Lower lobe of right lung (tissue), 2 donors: ENCODE measurements around the gene CA10. TPM values are rescaled to one million over a fixed set of nuclear protein-coding genes. Genes with fewer than 3 reads are reported as not detected.

Experiments used
- ATAC-seq, 2 donors: fragments of 200-7000 bp; cut with Tn5 transposase; one replicate each; pipeline ENCODE4 v1.9.1; 2020 to 2022; ENCODE audit warnings: mild to moderate bottlenecking in 2 of 2, moderate library complexity in 2 of 2
- DNase-seq: peaks from one replicate; pipeline ENCODE4 v3.0.0-alpha.2; 2020
- H3K27ac ChIP-seq: fragments of 200-600 bp; one replicate; pipeline ENCODE4 v1.8.0; 2022
- H3K27me3 ChIP-seq: fragments of 200-600 bp; one replicate; pipeline ENCODE4 v1.8.0; 2022; ENCODE audit warnings: low read depth
- H3K36me3 ChIP-seq: fragments of 200-600 bp; one replicate; pipeline ENCODE4 v1.8.0; 2022; ENCODE audit warnings: mild to moderate bottlenecking
- H3K4me1 ChIP-seq: fragments of 200-600 bp; one replicate; pipeline ENCODE4 v1.8.0; 2022
- H3K4me3 ChIP-seq: fragments of 200-600 bp; one replicate; pipeline ENCODE4 v1.8.0; 2022; ENCODE audit warnings: mild to moderate bottlenecking
- H3K9me3 ChIP-seq: fragments of 200-600 bp; one replicate; pipeline ENCODE4 v1.8.0; 2022
- CTCF ChIP-seq: fragments of 200-600 bp; IDR thresholded peaks from one replicate; pipeline ENCODE4 v1.8.0; 2022; ENCODE audit warnings: antibody characterized with exemption, mild to moderate bottlenecking
- intact Hi-C: fragments of 100-400 bp; cut with DNase I; formaldehyde crosslinking; loops from one replicate; pipeline ENCODE4 v1.11.0; 2022
- total RNA-seq: library from RNA; stranded (reverse); fragmentation: NEBNext Ultra II Directional; extraction: Animal tissue kit (Norgen Biotek cat#: 25700); gene quantifications from one replicate; pipeline ENCODE4 v1.2.1, GENCODE V29; 2021
- donor health status: DM: no; HTN: yes; CAD: no; lungs with severe emphysema.

CA10 gene
- total RNA-seq, 1 donor from 2014 or later: not detected

GRCh38 chr17:52035336-52035915, 123.1 kb downstream of the CA10 start:
- intact Hi-C loops: no loop called here
- Histone ChIP-seq H3K36me3 (no peaks in the 10 kb centered on the region), H3K27me3 (no peaks in the 10 kb centered on the region), H3K4me1 (no peaks in the 10 kb centered on the region), H3K27ac (no peak overlapping the region), H3K9me3 (no peaks in the 10 kb centered on the region), H3K4me3 (no peak overlapping the region)
- TF ChIP-seq CTCF: no peak
- ATAC-seq: no peak
- DNase-seq: no peak

GRCh38 chr17:52032454-52032853, 126.1 kb downstream of the CA10 start:
- H3K9me3 ChIP-seq: no peaks in the 10 kb centered on the region
- intact Hi-C loops: no loop called here
- H3K4me1 ChIP-seq: no peaks in the 10 kb centered on the region
- H3K27me3 ChIP-seq: no peaks in the 10 kb centered on the region
- TF ChIP-seq CTCF: no peak
- DNase-seq: no peak
- no peaks in the 10 kb centered on the region for H3K36me3 ChIP-seq
- H3K27ac ChIP-seq: no peak overlapping the region
- H3K4me3 ChIP-seq: no peak overlapping the region
- no peak for ATAC-seq

- intact Hi-C loops: no loop called here
- H3K36me3 ChIP-seq: no peaks in the 10 kb centered on the region
- DNase-seq (no peak), ATAC-seq (no peak)
- no peak overlapping the region for H3K4me3 ChIP-seq
- no peaks in the 10 kb centered on the region for H3K9me3 ChIP-seq
- H3K27ac ChIP-seq: no peak overlapping the region
- no peaks in the 10 kb centered on the region for H3K4me1 ChIP-seq
- TF ChIP-seq CTCF: no peak
- no peaks in the 10 kb centered on the region for H3K27me3 ChIP-seq
These were observed 128.5 kb downstream of the CA10 start for GRCh38 chr17:52030052-52030451.

GRCh38 chr17:52027620-52028295, 130.8 kb downstream of the CA10 start:
- TF ChIP-seq CTCF: no peak
- Histone ChIP-seq H3K36me3 (no peaks in the 10 kb centered on the region), H3K27me3 (no peaks in the 10 kb centered on the region), H3K4me3 (no peak overlapping the region), H3K27ac (no peak overlapping the region), H3K9me3 (no peaks in the 10 kb centered on the region), H3K4me1 (no peaks in the 10 kb centered on the region)
- intact Hi-C loops: no loop called here
- DNase-seq: no peak
- no peak for ATAC-seq

- Histone ChIP-seq H3K9me3 (no peaks in the 10 kb centered on the region), H3K27me3 (no peaks in the 10 kb centered on the region), H3K4me3 (no peak overlapping the region), H3K27ac (no peak overlapping the region), H3K36me3 (no peaks in the 10 kb centered on the region), H3K4me1 (no peaks in the 10 kb centered on the region)
- DNase-seq: no peak
- no peak for ATAC-seq
- TF ChIP-seq CTCF: no peak
- intact Hi-C loops: no loop called here
These were observed 131.4 kb downstream of the CA10 start for GRCh38 chr17:52027081-52027480.
